SK-N-SH (cell line): ENCODE data around the gene TCN2. TPM values are rescaled to one million over a fixed set of nuclear protein-coding genes. Genes with fewer than 3 reads are reported as not detected.

Experiments used
- CTCF ChIA-PET: fragments of 300-600, 350-600 bp; formaldehyde crosslinking; extraction: SDS; loops from one replicate; lab custom pipeline; 2021; lab: Yijun Ruan, JAX
- POLR2A ChIA-PET: fragments of 350-600 bp; sonication (Branson Sonifier 250); formaldehyde crosslinking; extraction: SDS; loops from one replicate; lab custom pipeline; 2020; ENCODE audit warnings: antibody characterized with exemption, inconsistent platforms; lab: Yijun Ruan, JAX
- DNase-seq: peaks from one replicate; pipeline ENCODE4 v3.0.0; 2012
- H2AFZ ChIP-seq: fragments of 200-600 bp; sonication (generic); 2 replicates; pipeline ENCODE4 v1.8.1; 2016; ENCODE audit warnings: antibody characterized with exemption, mild to moderate bottlenecking, low read depth
- H3F3A ChIP-seq: fragments of 200-600 bp; sonication (generic); replicated peaks from 2 replicates; pipeline ENCODE3; 2016; ENCODE audit warnings: antibody characterized with exemption, mild to moderate bottlenecking; ENCODE audit not compliant: insufficient read depth
- H3K27ac ChIP-seq, 2 experiments: fragments of 200-500 bp in 1 of 2; fragments of 200-600 bp in 1 of 2; sonication (Bioruptor generic) in 1 of 2; sonication (generic), shearing (Covaris generic) in 1 of 2; 2 replicates each; pipeline versions ENCODE4 v1.5.1 to v1.6.1; 2014 to 2016; ENCODE audit warnings: low read depth in 2 of 2, inconsistent platforms in 1 of 2, low read length in 1 of 2, mild to moderate bottlenecking in 1 of 2, mixed read lengths in 1 of 2
- H3K27me3 ChIP-seq: fragments of 200-600 bp; sonication (generic), shearing (Covaris generic); 2 replicates; pipeline ENCODE4 v1.6.1; 2016; ENCODE audit warnings: mixed run types; ENCODE audit not compliant: insufficient read depth
- H3K36me3 ChIP-seq, 2 experiments: fragments of 200-500 bp in 1 of 2; fragments of 200-600 bp in 1 of 2; sonication (Bioruptor generic) in 1 of 2; sonication (generic) in 1 of 2; replicated peaks in 1 of 2; 2 replicates each; pipeline versions ENCODE3 to v1.5.1; 2014 to 2016; ENCODE audit warnings: low read length in 1 of 2, mild to moderate bottlenecking in 1 of 2; ENCODE audit not compliant: insufficient read depth in 2 of 2, control insufficient read depth in 1 of 2
- H3K4me1 ChIP-seq, 2 experiments: fragments of 200-500 bp in 1 of 2; fragments of 200-600 bp in 1 of 2; sonication (Bioruptor generic) in 1 of 2; sonication (generic), shearing (Covaris generic) in 1 of 2; 2 replicates each; pipeline versions ENCODE4 v1.5.1 to v1.6.1; 2014 to 2016; ENCODE audit warnings: low read depth in 1 of 2, low read length in 1 of 2, mixed run types in 1 of 2; ENCODE audit not compliant: insufficient read depth in 2 of 2, control insufficient read depth in 1 of 2
- H3K4me2 ChIP-seq: fragments of 200-600 bp; sonication (generic), shearing (Covaris generic); 2 replicates; pipeline ENCODE4 v1.6.1; 2017; ENCODE audit warnings: mixed run types
- H3K4me3 ChIP-seq, 2 experiments: fragments of 200-500 bp in 1 of 2; fragments of 200-600 bp in 1 of 2; sonication (Bioruptor generic) in 1 of 2; sonication (generic), shearing (Covaris generic) in 1 of 2; 2 replicates each; pipeline versions ENCODE4 v1.5.1 to v1.8.1; 2014 to 2016; ENCODE audit warnings: low read depth in 2 of 2, inconsistent platforms in 1 of 2, low read length in 1 of 2, mild to moderate bottlenecking in 1 of 2, mixed read lengths in 1 of 2, moderate library complexity in 1 of 2
- H3K79me2 ChIP-seq: fragments of 200-600 bp; sonication (generic); 2 replicates; pipeline ENCODE4 v1.8.1; 2017; ENCODE audit warnings: mild to moderate bottlenecking; ENCODE audit not compliant: insufficient read depth
- H3K9ac ChIP-seq: fragments of 200-600 bp; sonication (generic); 2 replicates; pipeline ENCODE4 v1.6.1; 2017; ENCODE audit warnings: mixed run types
- H3K9me2 ChIP-seq: fragments of 200-600 bp; sonication (generic); 2 replicates; pipeline ENCODE4 v1.6.1; 2017; ENCODE audit warnings: mixed run types
- H3K9me3 ChIP-seq: fragments of 200-600 bp; sonication (generic); 2 replicates; pipeline ENCODE4 v1.6.1; 2017; ENCODE audit warnings: mixed run types, mild to moderate bottlenecking, moderate library complexity
- H4K20me1 ChIP-seq: fragments of 200-600 bp; sonication (generic); 2 replicates; pipeline ENCODE4 v1.6.1; 2017; ENCODE audit warnings: mild to moderate bottlenecking, mixed run types; ENCODE audit not compliant: insufficient read depth
- CHD2 ChIP-seq: fragments of 150-350 bp; IDR thresholded peaks from 2 replicates; pipeline ENCODE4 v1.6.1; 2018; ENCODE audit warnings: low read length; ENCODE audit not compliant: partially characterized antibody
- EZH2phosphoT487 ChIP-seq: fragments of 200-600 bp; sonication (generic); IDR thresholded peaks from 2 replicates; pipeline ENCODE4 v1.6.1; 2017; ENCODE audit warnings: low read depth, mixed run types, mild to moderate bottlenecking, antibody characterized with exemption, moderate library complexity, borderline replicate concordance
- FOSL2 ChIP-seq: IDR thresholded peaks from 2 replicates; pipeline ENCODE4 v1.4.0; 2012; ENCODE audit warnings: low read depth, mild to moderate bottlenecking, moderate library complexity, borderline replicate concordance
- JUND ChIP-seq: IDR thresholded peaks from 2 replicates; pipeline ENCODE4 v1.4.0; 2012
- MXI1 ChIP-seq: IDR thresholded peaks from 2 replicates; pipeline ENCODE4 v1.6.1; 2012; ENCODE audit warnings: mild to moderate bottlenecking, low read depth, low read length, improper control_type of control experiment
- NFIC ChIP-seq: IDR thresholded peaks from 2 replicates; pipeline ENCODE4 v1.4.0; 2012; ENCODE audit warnings: borderline replicate concordance
- NRF1 ChIP-seq: IDR thresholded peaks from 2 replicates; pipeline ENCODE4 v1.6.1; 2012; ENCODE audit warnings: low read depth, mild to moderate bottlenecking, low read length
- RXRA ChIP-seq: IDR thresholded peaks from 2 replicates; pipeline ENCODE4 v1.4.0; 2012; ENCODE audit warnings: low read depth, mild to moderate bottlenecking, borderline replicate concordance
- SIN3A ChIP-seq: IDR thresholded peaks from 2 replicates; pipeline ENCODE4 v1.6.1; 2012; ENCODE audit warnings: low read depth, mild to moderate bottlenecking, low read length, moderate library complexity, borderline replicate concordance
- TEAD4 ChIP-seq: IDR thresholded peaks from 2 replicates; pipeline ENCODE4 v1.4.0; 2012; ENCODE audit warnings: mild to moderate bottlenecking, borderline replicate concordance; ENCODE audit not compliant: insufficient read depth
- YY1 ChIP-seq: IDR thresholded peaks from 2 replicates; pipeline ENCODE4 v1.4.0; 2012; ENCODE audit warnings: low read depth, mild to moderate bottlenecking
- WGBS: methylation state at CpG from one replicate; pipeline ENCODE4 v1.1.6; 2017; ENCODE audit warnings: low lambda C conversion rate; 5-methylcytosine and 5-hydroxymethylcytosine counted together
- polyA plus RNA-seq, 3 experiments: library from polyadenylated mRNA; depleted of rRNA; stranded (reverse); fragments of >200 nt; gene quantifications; 2 replicates each; pipeline ENCODE4 v1.2.3, GENCODE V29; 2012
- TF ChIP-seq, protein P1 (sequence below): fragments of 150-350 bp; IDR thresholded peaks from 2 replicates; pipeline ENCODE4 v1.6.1; 2017; ENCODE audit warnings: antibody characterized with exemption, low read length, low read depth, borderline replicate concordance
- TF ChIP-seq, protein P2 (sequence below): IDR thresholded peaks from 2 replicates; pipeline ENCODE4 v1.4.0; 2012; ENCODE audit warnings: low read depth, borderline replicate concordance
- TF ChIP-seq, protein P3 (sequence below): IDR thresholded peaks from 2 replicates; pipeline ENCODE4 v1.4.0; 2012; ENCODE audit warnings: low read depth, borderline replicate concordance
- TF ChIP-seq, protein P4 (sequence below): fragments of 150-350 bp; IDR thresholded peaks from 2 replicates; pipeline ENCODE4 v1.6.1; 2016; ENCODE audit warnings: mild to moderate bottlenecking, low read depth, low read length
- TF ChIP-seq, protein P5 (sequence below): IDR thresholded peaks from 2 replicates; pipeline ENCODE4; 2012

The TCN2 gene
- polyA plus RNA-seq, 1 of the 3 experiments (the other 2 are of a cell fraction): 4.1 TPM

DNA sequence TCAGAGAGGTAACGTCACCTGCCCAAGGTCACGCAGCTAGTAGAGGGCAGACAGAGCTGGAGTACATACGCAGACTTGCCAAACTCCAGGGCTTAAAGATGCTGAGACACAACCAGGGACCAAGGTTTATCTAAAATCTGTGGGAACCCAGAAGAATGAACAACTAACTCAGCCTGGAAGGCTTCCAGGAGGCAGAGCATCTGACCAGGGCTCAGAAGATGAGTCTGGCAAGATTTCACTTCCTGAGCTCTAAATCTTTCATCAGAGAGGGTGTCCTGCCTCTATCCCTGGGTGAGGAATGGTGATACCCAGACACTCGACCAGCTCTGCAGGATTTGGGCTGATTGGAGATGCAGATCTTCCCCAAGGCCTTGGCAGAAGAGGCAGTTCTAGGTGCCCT, 41.6 kb upstream of the TCN2 start:
- Histone ChIP-seq H3K9me2 (no peaks in the 10 kb centered on the region), H4K20me1 (no peaks in the 10 kb centered on the region)

DNA sequence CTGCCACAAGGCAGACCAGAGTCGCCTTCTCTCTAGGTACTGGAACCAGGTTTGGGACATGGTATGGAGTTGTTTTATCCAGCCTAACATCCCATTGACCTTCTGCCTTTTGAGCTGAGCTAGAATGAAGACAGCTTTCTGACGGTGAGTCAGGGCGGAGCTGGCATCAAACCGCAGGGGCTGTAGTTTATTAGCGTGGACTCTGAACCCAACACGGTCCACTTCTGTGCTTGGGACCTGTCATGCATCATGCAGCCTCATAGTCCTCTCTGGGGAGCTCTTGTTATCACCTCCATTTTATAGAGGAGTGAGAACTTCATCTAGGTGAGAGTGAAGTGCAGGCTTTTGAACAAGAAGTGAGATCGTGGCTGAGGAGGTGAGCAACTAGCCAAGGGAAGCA, 40.8 kb upstream of the TCN2 start:
- Histone ChIP-seq H3K4me3 (no peak overlapping the region), H3K4me1 (peaks cover 0 to 19% of the 10 kb centered on the region in 2 experiments; a peak in 1 of 4 replicates), H4K20me1 (no peaks in the 10 kb centered on the region), H3K4me2 (no peak overlapping the region), H2AFZ (no peak overlapping the region), H3K9ac (no peak overlapping the region), H3K79me2 (no peaks in the 10 kb centered on the region), H3K9me2 (no peaks in the 10 kb centered on the region), H3K36me3 (no peaks in the 10 kb centered on the region), H3K27me3 (no peaks in the 10 kb centered on the region; the same call in 1 of the 2 replicates), H3K9me3 (no peaks in the 10 kb centered on the region), H3F3A (no peaks in the 10 kb centered on the region), H3K27ac (no peak overlapping the region)
- DNase-seq: no peak
- CTCF ChIA-PET: interaction anchor here (0.7 to 1.3 kb wide), 2 partner anchors 26 to 584 kb away, joined by 3 read pairs; no protein-coding TSS in a partner anchor
- WGBS: 79% methylated on average over 7 of the region's 7 CpGs
- POLR2A ChIA-PET: interaction anchor here (1.1 kb wide), 1 partner anchor 9 kb away, joined by 3 read pairs; no protein-coding TSS in a partner anchor
- TF ChIP-seq, protein P1, sequence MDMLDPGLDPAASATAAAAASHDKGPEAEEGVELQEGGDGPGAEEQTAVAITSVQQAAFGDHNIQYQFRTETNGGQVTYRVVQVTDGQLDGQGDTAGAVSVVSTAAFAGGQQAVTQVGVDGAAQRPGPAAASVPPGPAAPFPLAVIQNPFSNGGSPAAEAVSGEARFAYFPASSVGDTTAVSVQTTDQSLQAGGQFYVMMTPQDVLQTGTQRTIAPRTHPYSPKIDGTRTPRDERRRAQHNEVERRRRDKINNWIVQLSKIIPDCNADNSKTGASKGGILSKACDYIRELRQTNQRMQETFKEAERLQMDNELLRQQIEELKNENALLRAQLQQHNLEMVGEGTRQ: no peak
- TF ChIP-seq, protein P2, sequence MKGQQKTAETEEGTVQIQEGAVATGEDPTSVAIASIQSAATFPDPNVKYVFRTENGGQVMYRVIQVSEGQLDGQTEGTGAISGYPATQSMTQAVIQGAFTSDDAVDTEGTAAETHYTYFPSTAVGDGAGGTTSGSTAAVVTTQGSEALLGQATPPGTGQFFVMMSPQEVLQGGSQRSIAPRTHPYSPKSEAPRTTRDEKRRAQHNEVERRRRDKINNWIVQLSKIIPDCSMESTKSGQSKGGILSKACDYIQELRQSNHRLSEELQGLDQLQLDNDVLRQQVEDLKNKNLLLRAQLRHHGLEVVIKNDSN: no peak
- no peak for TF ChIP-seq EZH2phosphoT487
- TF ChIP-seq, protein P3, sequence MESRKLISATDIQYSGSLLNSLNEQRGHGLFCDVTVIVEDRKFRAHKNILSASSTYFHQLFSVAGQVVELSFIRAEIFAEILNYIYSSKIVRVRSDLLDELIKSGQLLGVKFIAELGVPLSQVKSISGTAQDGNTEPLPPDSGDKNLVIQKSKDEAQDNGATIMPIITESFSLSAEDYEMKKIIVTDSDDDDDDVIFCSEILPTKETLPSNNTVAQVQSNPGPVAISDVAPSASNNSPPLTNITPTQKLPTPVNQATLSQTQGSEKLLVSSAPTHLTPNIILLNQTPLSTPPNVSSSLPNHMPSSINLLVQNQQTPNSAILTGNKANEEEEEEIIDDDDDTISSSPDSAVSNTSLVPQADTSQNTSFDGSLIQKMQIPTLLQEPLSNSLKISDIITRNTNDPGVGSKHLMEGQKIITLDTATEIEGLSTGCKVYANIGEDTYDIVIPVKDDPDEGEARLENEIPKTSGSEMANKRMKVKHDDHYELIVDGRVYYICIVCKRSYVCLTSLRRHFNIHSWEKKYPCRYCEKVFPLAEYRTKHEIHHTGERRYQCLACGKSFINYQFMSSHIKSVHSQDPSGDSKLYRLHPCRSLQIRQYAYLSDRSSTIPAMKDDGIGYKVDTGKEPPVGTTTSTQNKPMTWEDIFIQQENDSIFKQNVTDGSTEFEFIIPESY: no peak
- no peak for TF ChIP-seq YY1
- no peak for TF ChIP-seq TEAD4
- no peak for TF ChIP-seq JUND
- TF ChIP-seq RXRA: no peak
- TF ChIP-seq, protein P4, sequence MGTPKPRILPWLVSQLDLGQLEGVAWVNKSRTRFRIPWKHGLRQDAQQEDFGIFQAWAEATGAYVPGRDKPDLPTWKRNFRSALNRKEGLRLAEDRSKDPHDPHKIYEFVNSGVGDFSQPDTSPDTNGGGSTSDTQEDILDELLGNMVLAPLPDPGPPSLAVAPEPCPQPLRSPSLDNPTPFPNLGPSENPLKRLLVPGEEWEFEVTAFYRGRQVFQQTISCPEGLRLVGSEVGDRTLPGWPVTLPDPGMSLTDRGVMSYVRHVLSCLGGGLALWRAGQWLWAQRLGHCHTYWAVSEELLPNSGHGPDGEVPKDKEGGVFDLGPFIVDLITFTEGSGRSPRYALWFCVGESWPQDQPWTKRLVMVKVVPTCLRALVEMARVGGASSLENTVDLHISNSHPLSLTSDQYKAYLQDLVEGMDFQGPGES: no peak
- no peak for TF ChIP-seq NRF1
- TF ChIP-seq, protein P5, sequence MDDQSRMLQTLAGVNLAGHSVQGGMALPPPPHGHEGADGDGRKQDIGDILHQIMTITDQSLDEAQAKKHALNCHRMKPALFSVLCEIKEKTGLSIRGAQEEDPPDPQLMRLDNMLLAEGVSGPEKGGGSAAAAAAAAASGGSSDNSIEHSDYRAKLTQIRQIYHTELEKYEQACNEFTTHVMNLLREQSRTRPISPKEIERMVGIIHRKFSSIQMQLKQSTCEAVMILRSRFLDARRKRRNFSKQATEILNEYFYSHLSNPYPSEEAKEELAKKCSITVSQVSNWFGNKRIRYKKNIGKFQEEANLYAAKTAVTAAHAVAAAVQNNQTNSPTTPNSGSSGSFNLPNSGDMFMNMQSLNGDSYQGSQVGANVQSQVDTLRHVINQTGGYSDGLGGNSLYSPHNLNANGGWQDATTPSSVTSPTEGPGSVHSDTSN: no peak
- TF ChIP-seq FOSL2: no peak
- TF ChIP-seq MXI1: no peak
- TF ChIP-seq CHD2: no peak
- TF ChIP-seq SIN3A: no peak

More for the DNA sequence above, 41.6 kb upstream of the TCN2 start:
- no peaks in the 10 kb centered on the region for H3K79me2 ChIP-seq
- no peak overlapping the region for H3K4me3 ChIP-seq
- no peaks in the 10 kb centered on the region for H3F3A ChIP-seq
- no peak overlapping the region for H3K27ac ChIP-seq
- no peaks in the 10 kb centered on the region for H3K36me3 ChIP-seq
- ChIA-PET POLR2A (interaction anchor here (1.1 to 1.2 kb wide), 2 partner anchors 10 to 26 kb away, joined by 3 to 6 read pairs; partner anchors contain the start of gene PES1), CTCF (interaction anchor here (0.9 to 1.3 kb wide), 4 partner anchors 9 to 584 kb away, joined by 3 to 5 read pairs (median 3); partner anchors contain the start of gene GAL3ST1)
- no peak for TF ChIP-seq MXI1
- TF ChIP-seq, protein P5: no peak
- peak; percentile 28; the same call in 1 of the 2 replicates for TF ChIP-seq NFIC
- no peak for DNase-seq
- no peak overlapping the region for H2AFZ ChIP-seq
- no peak overlapping the region for H3K9ac ChIP-seq
- no peak overlapping the region for H3K4me2 ChIP-seq
- no peaks in the 10 kb centered on the region for H3K9me3 ChIP-seq
- H3K4me1 ChIP-seq: peaks cover 0 to 19% of the 10 kb centered on the region in 2 experiments; a peak in 1 of 4 replicates
- WGBS: 63% methylated on average over 4 of the region's 4 CpGs
- H3K27me3 ChIP-seq: no peaks in the 10 kb centered on the region; the same call in 1 of the 2 replicates
